RPMI7951 (cell line): Measurements from ENCODE around the gene KCNK5. TPM values are rescaled to one million over a fixed set of nuclear protein-coding genes. Genes with fewer than 3 reads are reported as not detected.

Experiments used
- DNase-seq: peaks from one replicate; pipeline ENCODE4 v3.0.0-alpha.2; 2012; ENCODE audit warnings: low read depth
- total RNA-seq: library from RNA; depleted of rRNA; stranded (reverse); fragments of >200 nt; shearing (Covaris generic); gene quantifications from 2 replicates; pipeline ENCODE4 v1.2.3, GENCODE V29; 2014

KCNK5 gene
- total RNA-seq, 1 experiment from 2014 or later: 0.12 TPM

GRCh38 chr6:39243809-39244208 lies 14.5 kb upstream of the KCNK5 start:
- DNase-seq: peak; percentile 14

- no peak for DNase-seq
Observed at GRCh38 chr6:39240155-39240757, 11.0 kb upstream of the KCNK5 start.

GRCh38 chr6:39239527-39240154 lies 10.4 kb upstream of the KCNK5 start:
- no peak for DNase-seq

GRCh38 chr6:39236742-39237141 lies 7.5 kb upstream of the KCNK5 start:
- no peak for DNase-seq

- DNase-seq: no peak
Observed at GRCh38 chr6:39233333-39233732, 4.1 kb upstream of the KCNK5 start.

GRCh38 chr6:39231521-39232243 lies 2.4 kb upstream of the KCNK5 start:
- DNase-seq: no peak

GRCh38 chr6:39230654-39231035 lies 1.4 kb upstream of the KCNK5 start:
- no peak for DNase-seq

- no peak for DNase-seq
Observed at GRCh38 chr6:39228111-39228971, 934 bp downstream of the KCNK5 start.

GRCh38 chr6:39227476-39227875 lies 1.8 kb downstream of the KCNK5 start:
- DNase-seq: no peak

GRCh38 chr6:39226639-39227329 lies 2.5 kb downstream of the KCNK5 start:
- DNase-seq: no peak

- DNase-seq: no peak
Observed at GRCh38 chr6:39225946-39226437, 3.3 kb downstream of the KCNK5 start.

- DNase-seq: no peak
Observed at GRCh38 chr6:39225543-39225942, 3.7 kb downstream of the KCNK5 start.

GRCh38 chr6:39224523-39225182 lies 4.6 kb downstream of the KCNK5 start:
- DNase-seq: no peak

GRCh38 chr6:39224011-39224410 lies 5.3 kb downstream of the KCNK5 start:
- no peak for DNase-seq

- no peak for DNase-seq
Observed at GRCh38 chr6:39223555-39223954, 5.7 kb downstream of the KCNK5 start.

GRCh38 chr6:39223061-39223460 lies 6.2 kb downstream of the KCNK5 start:
- no peak for DNase-seq

- DNase-seq: no peak
Observed at GRCh38 chr6:39221779-39222641, 7.3 kb downstream of the KCNK5 start.

- no peak for DNase-seq
Observed at GRCh38 chr6:39221115-39221514, 8.2 kb downstream of the KCNK5 start.

- DNase-seq: no peak
Observed at GRCh38 chr6:39218868-39219567, 10.3 kb downstream of the KCNK5 start.
